ENCODE results near the gene MCM10. TPM values are rescaled to one million over a fixed set of nuclear protein-coding genes. Genes with fewer than 3 reads are reported as not detected.

The MCM10 gene
- total and polyA plus RNA-seq, 2 of the 8 experiments (the other 6 are each of a cell fraction or from before 2014, with no cell fraction given) = 9.8 to 60.3 TPM

DNA sequence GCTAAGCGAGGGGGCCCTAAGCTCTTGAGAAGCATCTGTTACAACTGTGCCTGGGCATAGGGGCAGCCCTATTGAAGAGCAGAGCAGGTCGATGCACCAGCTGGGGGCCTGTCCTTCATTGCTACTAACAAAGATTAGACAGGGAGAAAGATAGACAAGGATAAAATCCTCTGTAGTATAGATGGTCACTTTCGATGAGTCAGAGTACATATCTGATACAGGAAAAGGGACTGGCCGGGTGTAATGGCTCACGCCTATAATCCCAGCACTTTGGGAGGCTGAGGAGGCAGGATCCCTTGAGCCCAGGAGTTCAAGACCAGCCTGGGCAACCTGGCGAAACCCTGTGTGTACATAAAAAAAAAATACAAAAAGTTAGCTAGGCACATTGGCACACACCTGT, 47.8 kb upstream of the MCM10 start:
- H2BK20ac ChIP-seq (ENCODE audit: low read length) = no peak overlapping the region
- no peaks in the 10 kb centered on the region for H3K4me1 ChIP-seq (replicated peaks in 1 of 4; ENCODE audit: control insufficient read depth in 3 of 4, insufficient read depth in 4 of 4, low read length in 3 of 4)
- no peak overlapping the region for H2BK5ac ChIP-seq (ENCODE audit: low read depth, low read length)
- no peak overlapping the region for H3K14ac ChIP-seq (ENCODE audit: insufficient read length)
- WGBS, 2 experiments (ENCODE audit: extremely low coverage in 1 of 2, insufficient coverage in 1 of 2, insufficient read length in 1 of 2, insufficient replicate concordance in 2 of 2, low coverage in 1 of 2, low lambda C conversion rate in 2 of 2, missing lambda C conversion rate in 1 of 2) = 72% methylated on average over 6 of the region's 6 CpGs; no CpG with 5 or more reads in 1 of the 2 experiments
- H3K9ac ChIP-seq (replicated peaks in 1 of 4; ENCODE audit: extremely low read depth in 1 of 4, low read depth in 3 of 4, low read length in 3 of 4) = no peak overlapping the region
- H2BK15ac ChIP-seq (ENCODE audit: low read length) = no peak overlapping the region
- POLR2A ChIA-PET (ENCODE audit: partially characterized antibody) = no interaction called here
- CTCF ChIA-PET (ENCODE audit: partially characterized antibody) = interaction anchor here (1.2 kb wide), 1 partner anchor 9 kb away, joined by 3 read pairs; no protein-coding TSS in a partner anchor
- no peaks in the 10 kb centered on the region for H3K79me1 ChIP-seq (ENCODE audit: low read depth, low read length)
- H4K91ac ChIP-seq (replicated peaks; ENCODE audit: insufficient read length, low read length) = no peak overlapping the region
- H3K56ac ChIP-seq (replicated peaks; ENCODE audit: insufficient read length, low read depth, low read length) = no peak overlapping the region
- no peak overlapping the region for H3K4ac ChIP-seq (replicated peaks; ENCODE audit: insufficient read length, low read depth, low read length)
- no peaks in the 10 kb centered on the region for H3K9me3 ChIP-seq (ENCODE audit: insufficient read depth in 2 of 2, low read depth in 1 of 2, low read length in 1 of 2)
- no peak for DNase-seq (ENCODE audit: low read depth in 1 of 2, low spot score in 2 of 2)
- no peak for TF ChIP-seq EGR1 (IDR thresholded peaks at IDR 0.05; ENCODE audit: borderline replicate concordance, low read depth, low read length)
- TF ChIP-seq, protein P1, sequence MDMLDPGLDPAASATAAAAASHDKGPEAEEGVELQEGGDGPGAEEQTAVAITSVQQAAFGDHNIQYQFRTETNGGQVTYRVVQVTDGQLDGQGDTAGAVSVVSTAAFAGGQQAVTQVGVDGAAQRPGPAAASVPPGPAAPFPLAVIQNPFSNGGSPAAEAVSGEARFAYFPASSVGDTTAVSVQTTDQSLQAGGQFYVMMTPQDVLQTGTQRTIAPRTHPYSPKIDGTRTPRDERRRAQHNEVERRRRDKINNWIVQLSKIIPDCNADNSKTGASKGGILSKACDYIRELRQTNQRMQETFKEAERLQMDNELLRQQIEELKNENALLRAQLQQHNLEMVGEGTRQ (IDR thresholded peaks at IDR 0.05; ENCODE audit: low read length) = no peak
- TF ChIP-seq CEBPB (IDR thresholded peaks at IDR 0.05; ENCODE audit: low read depth, low read length) = no peak
- TF ChIP-seq SIN3A (conservative IDR thresholded peaks at IDR 0.05 in 1 of 2, IDR thresholded peaks at IDR 0.05 in 1 of 2; ENCODE audit: low read depth in 1 of 2, low read length in 2 of 2) = no peak
- TF ChIP-seq ASH2L (IDR thresholded peaks at IDR 0.05; ENCODE audit: low read length) = no peak
- TF ChIP-seq, protein P2, sequence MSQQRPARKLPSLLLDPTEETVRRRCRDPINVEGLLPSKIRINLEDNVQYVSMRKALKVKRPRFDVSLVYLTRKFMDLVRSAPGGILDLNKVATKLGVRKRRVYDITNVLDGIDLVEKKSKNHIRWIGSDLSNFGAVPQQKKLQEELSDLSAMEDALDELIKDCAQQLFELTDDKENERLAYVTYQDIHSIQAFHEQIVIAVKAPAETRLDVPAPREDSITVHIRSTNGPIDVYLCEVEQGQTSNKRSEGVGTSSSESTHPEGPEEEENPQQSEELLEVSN (IDR thresholded peaks at IDR 0.05) = no peak
- no peak overlapping the region for H3K23ac ChIP-seq (ENCODE audit: insufficient read length)
- H3K18ac ChIP-seq (ENCODE audit: extremely low read depth, low read length) = no peak overlapping the region
- no peak overlapping the region for H2AFZ ChIP-seq (ENCODE audit: low read length)
- H4K8ac ChIP-seq (ENCODE audit: extremely low read depth, insufficient read depth, low read length) = no peak overlapping the region
- H3K23me2 ChIP-seq (ENCODE audit: low read depth, low read length) = no peaks in the 10 kb centered on the region; the same call in 1 of the 2 replicates
- no peak overlapping the region for H3K27ac ChIP-seq (ENCODE audit: low read depth, low read length)
- H2BK120ac ChIP-seq (replicated peaks; ENCODE audit: low read depth, low read length) = no peak overlapping the region
- no peak overlapping the region for H2BK12ac ChIP-seq (ENCODE audit: low read depth, low read length)
- H3K36me3 ChIP-seq (ENCODE audit: control insufficient read depth in 2 of 4, insufficient read depth in 4 of 4, low read length in 3 of 4) = peaks cover 0 to 15% (median 5%) of the 10 kb centered on the region in 4 experiments; a peak in 5 of 8 replicates
- H3K4me2 ChIP-seq (ENCODE audit: insufficient read depth in 1 of 2, low read depth in 2 of 2, low read length in 2 of 2) = no peak overlapping the region
- no peaks in the 10 kb centered on the region for H3K27me3 ChIP-seq (replicated peaks in 1 of 4; ENCODE audit: control insufficient read depth in 3 of 4, extremely low read depth in 1 of 4, insufficient read depth in 3 of 4, low read length in 3 of 4)
- no peak overlapping the region for H3K4me3 ChIP-seq (ENCODE audit: extremely low read depth in 1 of 4, insufficient read depth in 2 of 4, low read depth in 3 of 4, low read length in 4 of 4)
- no peak overlapping the region for H2AK5ac ChIP-seq (ENCODE audit: low read depth, low read length)
- H4K20me1 ChIP-seq (replicated peaks in 1 of 2; ENCODE audit: control insufficient read depth in 1 of 2, insufficient read depth in 2 of 2, low read length in 2 of 2) = no peaks in the 10 kb centered on the region
- no peak overlapping the region for H4K5ac ChIP-seq (ENCODE audit: insufficient read length, low read depth, low read length)
- H3K79me2 ChIP-seq (ENCODE audit: control insufficient read depth in 1 of 2, insufficient read depth in 2 of 2, low read length in 2 of 2) = no peaks in the 10 kb centered on the region
- no peak for FAIRE-seq

Data from H1 (cell line).